Left forelimb (tissue), 1 donor: ENCODE data around the gene CDH8.
"Not testable (repeated sequence)": the region's sequence is repeated elsewhere in the genome, so short reads cannot be mapped to it uniquely, and the experiment has no call there.

Source experiments
- DNase-seq: peaks from one replicate; pipeline ENCODE4 v3.0.0-alpha.2; 2018; ENCODE audit warnings: low spot score

The CDH8 gene

GRCh38 chr16:61934601-61935000 lies 101.6 kb downstream of the CDH8 start:
- no peak for DNase-seq

GRCh38 chr16:61929776-61930175 lies 106.5 kb downstream of the CDH8 start:
- no peak for DNase-seq

- DNase-seq, result no peak
Observed at GRCh38 chr16:61926766-61927165, 109.5 kb downstream of the CDH8 start.

GRCh38 chr16:61923629-61924028 lies 112.6 kb downstream of the CDH8 start:
- no peak for DNase-seq

- no peak for DNase-seq
Observed at GRCh38 chr16:61921373-61921772, 114.9 kb downstream of the CDH8 start.

GRCh38 chr16:61917865-61918826 lies 118.1 kb downstream of the CDH8 start:
- not testable (repeated sequence) for DNase-seq

- no peak for DNase-seq
Observed at GRCh38 chr16:61915569-61915968, 120.7 kb downstream of the CDH8 start.

GRCh38 chr16:61909074-61909473 lies 127.2 kb downstream of the CDH8 start:
- DNase-seq, result no peak

GRCh38 chr16:61908426-61908825 lies 127.8 kb downstream of the CDH8 start:
- no peak for DNase-seq

GRCh38 chr16:61901689-61902088 lies 134.5 kb downstream of the CDH8 start:
- no peak for DNase-seq

- DNase-seq, result no peak
Observed at GRCh38 chr16:61900482-61900881, 135.8 kb downstream of the CDH8 start.

- DNase-seq, result no peak
Observed at GRCh38 chr16:61897657-61898056, 138.6 kb downstream of the CDH8 start.

GRCh38 chr16:61892531-61892930 lies 143.7 kb downstream of the CDH8 start:
- DNase-seq, result no peak

- no peak for DNase-seq
Observed at GRCh38 chr16:61891460-61891859, 144.8 kb downstream of the CDH8 start.

- DNase-seq, result no peak
Observed at GRCh38 chr16:61890386-61890785, 145.9 kb downstream of the CDH8 start.

- no peak for DNase-seq
Observed at GRCh38 chr16:61887903-61888302, 148.3 kb downstream of the CDH8 start.

GRCh38 chr16:61885343-61885742 lies 150.9 kb downstream of the CDH8 start:
- no peak for DNase-seq

- no peak for DNase-seq
Observed at GRCh38 chr16:61879306-61879705, 156.9 kb downstream of the CDH8 start.

GRCh38 chr16:61877436-61877835 lies 158.8 kb downstream of the CDH8 start:
- DNase-seq, result no peak

- DNase-seq, result no peak
Observed at GRCh38 chr16:61872778-61873119, 163.5 kb downstream of the CDH8 start.

- no peak for DNase-seq
Observed at GRCh38 chr16:61871837-61872777, 164.1 kb downstream of the CDH8 start.

GRCh38 chr16:61862221-61863155 lies 173.8 kb downstream of the CDH8 start:
- no peak for DNase-seq
